GM18907 (cell line): Measurements from ENCODE around the gene RHBDF2.

Experiments used
- ATAC-seq: cut with Tn5 transposase; IDR thresholded peaks from one replicate; pipeline ENCODE4 v1.9.1; 2021; ENCODE audit warnings: mild to moderate bottlenecking, moderate library complexity; ENCODE audit not compliant: unreplicated experiment

The RHBDF2 gene

DNA sequence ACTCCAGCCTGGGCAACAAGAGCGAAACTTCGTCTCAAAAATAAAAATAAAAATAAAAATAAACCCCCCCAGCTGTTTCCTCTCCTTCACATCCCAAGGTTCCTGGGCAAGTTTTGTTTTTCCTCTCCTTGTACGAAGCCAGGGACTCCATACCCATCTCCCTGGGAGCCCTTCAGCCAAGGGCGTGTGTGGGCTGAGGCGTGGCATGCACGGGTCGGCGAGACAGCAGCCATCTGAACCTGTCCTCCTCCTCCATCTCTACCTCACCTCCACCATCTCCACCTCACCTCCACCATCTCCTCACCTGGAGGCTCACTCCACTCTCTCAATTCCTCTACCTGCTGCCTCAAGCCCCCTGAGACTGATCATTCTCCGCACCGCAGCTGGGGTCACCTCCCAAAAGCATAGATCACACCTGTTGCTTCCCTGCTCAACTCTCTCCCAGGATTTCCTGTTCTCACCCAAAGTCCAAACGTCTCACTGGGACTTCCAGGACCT, 16.9 kb downstream of the RHBDF2 start:
- no peak for ATAC-seq

DNA sequence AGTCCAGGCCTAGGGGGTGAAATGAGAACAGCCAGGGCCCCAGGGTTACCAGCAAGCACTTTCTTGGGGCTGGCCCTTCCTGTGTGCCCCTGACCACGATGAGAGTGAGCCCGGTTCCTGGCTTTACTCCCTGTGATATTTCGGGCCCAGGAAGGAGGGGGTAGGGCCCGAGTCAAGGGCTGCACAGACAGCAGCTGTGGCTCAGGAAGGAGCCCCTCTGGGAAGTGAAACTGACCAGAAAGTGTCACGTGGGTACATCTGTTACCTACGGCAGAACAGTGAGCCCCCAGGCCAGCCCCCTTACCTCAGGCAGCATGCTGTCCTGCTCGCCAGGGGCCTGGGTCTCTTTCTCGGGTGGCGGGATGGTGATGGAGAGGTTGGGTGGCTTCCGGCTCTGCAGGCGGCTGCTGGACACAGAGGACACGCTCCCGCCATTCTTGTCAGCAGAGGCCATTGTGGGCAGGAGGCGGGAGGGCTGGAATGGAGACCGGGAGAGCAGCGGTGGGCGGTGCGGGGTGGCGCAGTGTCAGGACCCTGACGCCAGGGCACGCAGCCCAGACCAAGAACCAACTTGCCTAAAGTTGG, 20.1 kb downstream of the RHBDF2 start:
- ATAC-seq, result peak; percentile 61

DNA sequence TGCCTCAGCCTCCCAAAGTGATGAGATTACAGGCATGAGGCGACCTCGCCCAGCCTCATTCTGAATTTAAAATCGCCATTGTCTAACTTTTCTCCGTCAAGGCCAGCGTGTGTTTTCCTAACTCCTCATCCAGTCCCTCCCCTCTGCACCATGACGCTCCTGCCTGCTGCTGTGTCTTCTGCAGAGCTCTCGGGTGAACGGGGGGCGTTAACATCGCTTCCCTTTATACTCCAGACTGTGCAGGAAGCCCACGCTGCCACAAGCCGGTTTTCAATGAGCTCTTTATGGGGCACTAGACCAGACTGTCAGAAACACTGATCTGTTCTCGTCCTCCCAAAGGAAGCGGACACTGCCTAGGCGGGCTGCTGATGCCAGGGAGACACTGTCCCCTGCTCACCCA, 20.6 kb downstream of the RHBDF2 start:
- ATAC-seq, result peak; percentile 3

DNA sequence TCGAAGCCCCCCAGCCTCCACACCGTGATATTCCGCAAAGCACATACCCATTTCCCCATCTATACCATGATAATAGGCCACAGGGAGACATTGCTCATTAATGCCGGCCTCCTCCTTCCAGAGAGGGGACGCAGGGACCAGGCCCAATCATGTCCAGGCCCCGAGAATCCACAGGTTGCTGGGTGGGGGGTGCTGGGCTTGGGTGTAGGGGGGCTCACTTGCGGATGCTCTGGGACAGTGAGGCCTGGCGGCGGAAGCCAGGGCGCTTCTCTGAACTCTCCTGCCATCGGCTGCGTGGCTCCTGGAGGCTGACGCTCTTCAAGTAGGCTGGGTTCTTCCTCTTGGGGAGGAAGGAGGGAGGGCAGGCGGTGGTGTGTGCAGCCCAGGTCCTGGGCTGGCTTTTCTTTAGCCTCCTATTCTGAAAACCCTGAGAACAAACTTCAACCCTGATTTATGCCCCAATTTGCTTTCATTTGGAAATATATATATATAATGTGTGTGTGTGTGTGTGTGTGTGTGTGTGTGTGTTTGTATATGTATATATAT, 21.6 kb downstream of the RHBDF2 start:
- no peak for ATAC-seq

DNA sequence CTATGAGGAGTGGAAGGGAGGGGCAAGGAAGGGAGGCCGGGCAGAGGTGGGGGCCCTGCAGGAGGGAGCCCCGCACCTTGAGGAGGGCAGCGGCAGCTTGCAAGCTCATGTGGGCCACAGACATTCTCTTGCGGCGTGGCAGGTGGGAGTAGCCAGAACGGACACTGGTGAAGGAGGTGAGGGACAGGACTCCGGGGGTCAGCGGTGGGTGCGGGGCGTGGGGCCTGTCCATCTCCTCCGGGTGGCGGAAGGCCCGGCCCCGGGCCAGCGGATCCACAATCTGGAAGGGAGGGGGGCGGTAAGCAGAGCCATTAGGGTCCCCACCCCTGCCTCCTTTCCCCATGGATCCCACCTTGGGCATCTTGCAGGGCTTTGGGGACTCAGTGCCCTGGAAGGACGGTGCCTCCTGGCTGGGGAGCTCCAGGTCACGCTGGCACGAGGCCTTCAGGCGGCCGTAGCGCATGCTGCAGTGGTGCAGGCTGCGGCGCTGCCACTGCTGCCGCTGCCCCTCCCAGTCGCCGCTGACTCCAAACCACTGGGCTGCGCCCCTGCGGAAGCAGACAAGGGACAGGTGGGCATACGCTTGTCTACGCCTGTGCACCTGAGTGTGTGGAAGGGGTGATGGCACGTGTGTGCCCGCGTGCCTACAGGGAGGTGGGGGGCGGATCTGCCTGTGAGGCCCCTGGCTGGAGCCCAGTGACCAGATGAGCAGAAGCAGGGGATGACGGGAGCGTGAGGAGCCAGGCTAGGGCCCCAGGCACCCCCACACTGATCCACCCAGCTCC, 22.3 kb downstream of the RHBDF2 start:
- no peak for ATAC-seq

DNA sequence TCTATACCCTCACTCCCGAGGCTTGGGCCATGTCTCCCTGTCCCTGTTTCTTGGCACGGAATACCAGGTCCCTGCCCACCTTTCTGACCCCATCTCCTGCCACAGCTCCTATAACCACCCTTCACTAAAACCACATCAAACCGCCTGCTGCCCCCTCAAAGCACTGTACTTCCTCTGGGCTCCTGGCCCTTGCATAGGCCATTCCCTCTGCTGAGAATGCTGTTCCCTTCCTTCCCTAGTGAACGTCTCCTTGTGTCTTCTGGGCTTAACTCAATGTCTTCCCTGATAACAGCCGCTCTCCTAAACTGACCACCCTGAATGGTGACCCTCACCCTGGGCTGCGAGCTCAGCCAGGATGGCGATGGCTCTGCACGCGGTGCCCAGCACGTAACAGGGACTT, 23.1 kb downstream of the RHBDF2 start:
- no peak for ATAC-seq

DNA sequence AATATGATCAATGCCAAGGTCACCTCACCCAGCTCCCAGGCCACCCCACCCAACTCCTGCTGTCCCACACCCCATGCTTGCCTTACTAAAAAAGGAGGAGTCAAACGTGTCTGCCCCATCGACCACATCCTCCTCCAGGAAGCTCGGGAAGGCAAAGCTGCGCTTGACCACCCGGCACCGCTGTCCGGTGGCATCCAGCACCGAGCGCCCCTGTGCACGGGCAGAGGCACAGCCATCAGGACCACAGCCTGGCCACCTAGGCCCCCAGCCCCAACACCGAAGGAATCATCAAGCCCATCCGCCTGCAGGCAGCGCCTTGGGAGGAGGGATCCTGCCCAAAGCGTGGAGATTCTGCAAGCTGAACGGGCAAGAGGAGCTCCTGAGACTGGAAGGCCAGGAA, 23.6 kb downstream of the RHBDF2 start:
- no peak for ATAC-seq

DNA sequence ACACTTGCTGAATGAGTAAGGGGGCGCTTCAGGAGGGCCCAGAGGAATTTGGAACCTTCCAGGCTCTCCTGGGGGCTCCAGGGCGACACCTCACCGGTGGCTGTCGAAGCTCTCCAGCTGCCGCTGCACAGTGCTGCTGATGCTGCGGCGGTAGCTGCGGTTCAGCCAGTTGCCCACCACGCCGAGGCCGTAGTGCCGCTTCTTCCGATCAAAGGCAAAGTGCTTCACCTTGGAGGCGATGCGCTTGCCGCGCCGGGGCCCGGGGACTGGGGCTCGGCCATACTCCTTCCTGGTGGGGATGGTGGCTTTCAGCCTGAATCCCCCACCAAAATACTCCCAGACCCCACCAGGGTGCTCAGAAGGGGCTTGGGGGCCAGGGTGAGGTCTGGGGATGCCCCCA, 24.5 kb downstream of the RHBDF2 start:
- no peak for ATAC-seq

DNA sequence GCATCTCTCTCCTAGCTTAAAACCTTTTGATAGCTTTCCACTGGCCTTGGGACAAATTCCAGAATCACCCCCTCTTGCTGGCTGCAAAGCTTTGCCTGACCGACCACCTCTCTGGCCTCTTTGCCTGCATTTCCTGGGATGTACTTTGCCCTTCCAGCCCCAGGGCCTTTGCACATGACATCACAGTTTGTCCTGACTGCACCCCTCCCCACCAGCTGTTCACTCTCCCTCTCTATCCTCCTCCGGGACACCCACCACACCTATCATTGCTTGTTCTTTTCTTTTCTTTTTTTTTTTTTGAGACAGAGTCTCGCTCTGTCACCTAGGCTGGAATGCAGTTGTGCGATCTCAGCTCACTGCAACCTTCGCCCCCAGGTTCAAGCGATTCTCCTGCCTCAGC, 25.9 kb downstream of the RHBDF2 start:
- no peak for ATAC-seq

DNA sequence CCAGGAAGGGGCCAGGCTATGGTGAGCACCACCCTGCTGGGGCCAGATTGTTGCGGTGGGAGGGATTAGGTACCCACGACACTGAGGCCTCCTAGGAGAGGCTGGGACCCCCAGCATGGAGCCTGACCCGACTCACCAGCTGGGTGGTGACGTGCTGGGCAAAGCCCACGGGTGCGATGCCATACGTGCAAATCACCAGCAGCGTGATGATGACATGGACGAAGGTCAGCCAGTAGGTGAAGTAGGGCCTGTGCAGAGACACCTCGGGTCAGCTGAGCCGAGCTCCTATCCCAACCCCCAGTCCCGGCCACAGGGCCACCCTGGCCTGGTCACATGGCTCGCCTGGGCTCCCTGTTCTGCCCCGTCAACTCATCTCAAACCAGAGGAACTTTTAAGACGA, 26.3 kb downstream of the RHBDF2 start:
- no peak for ATAC-seq

DNA sequence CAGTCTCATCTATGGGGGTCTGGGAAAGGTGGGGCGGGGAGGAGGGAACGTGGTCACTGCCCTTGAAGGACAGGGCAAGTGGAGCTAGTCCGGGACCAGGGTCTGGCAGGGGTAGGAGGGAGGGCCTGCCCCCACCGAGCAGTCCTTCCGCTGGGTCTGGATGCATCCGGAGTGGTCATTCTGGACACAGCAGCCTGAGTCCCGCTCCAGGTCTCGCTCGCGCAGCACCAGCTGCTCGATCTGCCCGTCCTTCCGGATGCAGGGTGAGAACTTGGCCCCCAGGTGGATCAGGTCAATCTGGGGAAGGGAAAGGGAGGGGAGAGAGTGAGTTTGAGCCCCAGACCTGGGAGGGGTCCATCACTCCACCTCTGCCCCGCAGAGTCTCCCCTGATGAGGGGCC, 27.0 kb downstream of the RHBDF2 start:
- no peak for ATAC-seq

DNA sequence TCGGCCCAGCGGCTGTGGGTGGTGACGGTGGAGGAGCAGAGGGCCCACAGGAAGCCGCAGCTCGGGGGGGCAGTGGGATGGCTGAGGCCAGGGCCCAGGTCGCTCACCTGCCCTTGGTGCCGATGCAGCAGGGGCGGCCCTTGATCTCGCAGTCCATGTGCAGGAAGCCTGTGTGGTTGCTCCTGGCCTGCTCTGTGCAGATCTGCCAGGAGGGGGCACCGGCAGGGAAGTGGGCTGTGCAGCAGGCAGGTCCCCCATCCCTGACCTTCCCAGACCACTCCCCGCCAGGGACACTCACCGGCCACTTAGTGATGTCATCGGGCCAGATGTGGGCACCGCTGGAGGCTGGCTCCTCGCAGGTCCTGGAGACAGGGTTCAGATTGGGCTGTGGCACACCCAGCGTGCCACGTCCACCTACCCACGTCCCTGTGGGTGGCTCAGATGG, 27.7 kb downstream of the RHBDF2 start:
- ATAC-seq, result no peak

DNA sequence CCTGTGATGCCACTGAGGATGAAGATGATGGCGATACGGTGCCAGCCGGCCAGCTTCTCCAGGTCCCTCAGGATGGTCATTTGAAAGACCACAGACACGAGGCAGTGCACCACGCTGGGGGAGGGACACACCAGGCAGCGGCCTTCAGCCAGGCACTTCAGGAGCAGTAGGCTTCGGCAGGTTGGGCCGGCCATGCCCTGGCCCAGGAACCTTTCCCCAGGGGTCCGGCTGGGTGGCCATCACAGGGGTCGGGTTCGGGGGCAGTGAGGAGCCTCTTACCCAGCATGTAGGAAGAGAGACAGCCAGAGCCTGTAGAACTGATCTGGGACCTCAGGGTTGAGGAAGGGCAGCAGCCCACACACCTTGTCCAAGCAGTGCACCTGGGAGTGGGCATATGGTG, 28.5 kb downstream of the RHBDF2 start:
- ATAC-seq, result no peak

DNA sequence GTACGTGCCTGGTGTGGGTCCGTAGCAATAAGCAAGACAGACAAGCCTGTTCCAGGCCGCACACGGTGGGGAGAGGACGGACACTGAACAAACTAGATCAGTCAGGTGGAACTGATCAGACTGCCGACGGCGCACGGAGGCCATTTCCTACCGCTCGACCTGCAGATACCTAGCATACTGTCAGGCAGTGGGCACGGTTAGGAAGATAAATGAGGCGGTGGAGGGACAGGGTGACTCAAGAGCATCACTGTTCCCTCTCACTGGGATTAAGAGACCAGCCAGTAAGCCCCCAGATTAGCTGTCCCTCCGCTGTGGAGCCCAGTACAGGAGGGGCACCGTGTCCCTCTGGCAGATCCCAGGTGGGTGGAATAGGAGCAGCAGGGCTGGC, 29.0 kb downstream of the RHBDF2 start:
- ATAC-seq, result no peak

DNA sequence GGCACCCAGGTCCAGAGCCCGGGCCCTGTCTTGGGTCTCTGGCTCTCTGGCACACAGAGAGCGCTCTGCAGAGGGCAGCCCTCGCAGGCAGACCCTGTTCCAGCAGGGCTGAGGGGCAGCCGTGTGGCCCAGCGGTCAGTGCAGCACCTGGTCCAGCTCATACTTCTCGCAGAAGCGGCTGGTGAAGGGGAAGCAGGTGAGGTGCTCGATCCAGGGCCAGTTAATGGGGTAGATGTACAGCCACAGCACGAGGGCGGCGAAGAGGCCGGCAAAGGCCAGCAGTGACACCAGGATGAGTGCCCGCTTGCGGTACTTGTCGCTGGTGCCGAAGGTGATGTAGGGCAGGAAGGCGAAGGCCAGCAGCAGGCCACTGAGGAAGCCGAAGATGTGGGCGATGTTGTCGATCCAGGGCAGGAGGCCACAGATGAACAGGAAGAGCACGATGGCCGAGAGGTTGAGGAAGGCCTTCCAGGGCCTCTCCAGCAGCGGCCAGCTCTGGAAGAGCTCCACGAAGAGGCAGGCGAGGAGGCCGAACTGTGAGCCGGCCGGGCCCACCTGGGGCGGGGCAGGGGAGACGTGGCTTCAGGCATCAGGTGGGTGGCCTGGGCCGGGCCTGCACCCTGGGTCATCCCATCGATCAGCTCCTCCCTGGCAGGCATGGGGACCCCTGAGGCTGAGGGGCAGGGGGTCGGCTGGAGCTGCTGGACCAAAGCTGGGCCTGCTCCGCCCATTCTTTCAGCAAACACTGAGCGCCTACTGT, 29.5 kb downstream of the RHBDF2 start:
- no peak for ATAC-seq

DNA sequence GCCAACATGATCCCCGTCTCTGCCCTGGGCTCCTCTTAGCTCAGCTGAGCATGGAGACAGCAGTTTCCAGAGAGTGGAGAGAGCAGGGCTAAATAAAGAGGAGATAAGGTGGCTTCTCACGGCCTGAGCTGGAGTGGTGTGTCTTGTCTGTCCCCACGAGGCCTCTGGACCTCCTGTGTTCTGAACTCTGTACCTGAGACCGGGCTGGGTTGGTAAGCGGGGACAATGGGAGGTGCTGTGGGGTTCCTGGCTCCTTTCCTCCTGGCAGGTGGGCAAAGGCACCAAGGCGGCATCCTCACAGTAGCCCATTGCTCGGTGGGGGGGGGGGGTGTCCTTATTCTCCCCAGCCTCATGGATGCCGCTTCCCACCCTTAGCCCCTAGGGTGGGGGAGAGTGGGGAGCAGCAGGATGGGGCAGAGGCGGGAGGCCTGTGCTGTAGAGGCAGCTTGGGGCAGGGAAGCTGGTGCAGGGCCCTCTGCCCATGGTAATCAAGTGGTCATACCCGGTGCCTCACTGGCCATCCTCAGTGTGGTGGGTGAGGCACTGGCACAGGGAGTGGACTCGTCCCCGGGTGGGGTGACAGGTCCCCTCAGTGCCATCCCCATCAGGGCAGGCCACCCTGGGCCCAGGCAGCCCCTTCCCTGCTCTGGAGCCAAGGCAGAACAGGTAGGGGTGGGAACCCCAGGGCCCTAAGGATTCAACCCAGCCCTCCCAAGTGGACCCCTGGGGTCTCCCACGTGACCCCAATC, 31.1 kb downstream of the RHBDF2 start:
- no peak for ATAC-seq

DNA sequence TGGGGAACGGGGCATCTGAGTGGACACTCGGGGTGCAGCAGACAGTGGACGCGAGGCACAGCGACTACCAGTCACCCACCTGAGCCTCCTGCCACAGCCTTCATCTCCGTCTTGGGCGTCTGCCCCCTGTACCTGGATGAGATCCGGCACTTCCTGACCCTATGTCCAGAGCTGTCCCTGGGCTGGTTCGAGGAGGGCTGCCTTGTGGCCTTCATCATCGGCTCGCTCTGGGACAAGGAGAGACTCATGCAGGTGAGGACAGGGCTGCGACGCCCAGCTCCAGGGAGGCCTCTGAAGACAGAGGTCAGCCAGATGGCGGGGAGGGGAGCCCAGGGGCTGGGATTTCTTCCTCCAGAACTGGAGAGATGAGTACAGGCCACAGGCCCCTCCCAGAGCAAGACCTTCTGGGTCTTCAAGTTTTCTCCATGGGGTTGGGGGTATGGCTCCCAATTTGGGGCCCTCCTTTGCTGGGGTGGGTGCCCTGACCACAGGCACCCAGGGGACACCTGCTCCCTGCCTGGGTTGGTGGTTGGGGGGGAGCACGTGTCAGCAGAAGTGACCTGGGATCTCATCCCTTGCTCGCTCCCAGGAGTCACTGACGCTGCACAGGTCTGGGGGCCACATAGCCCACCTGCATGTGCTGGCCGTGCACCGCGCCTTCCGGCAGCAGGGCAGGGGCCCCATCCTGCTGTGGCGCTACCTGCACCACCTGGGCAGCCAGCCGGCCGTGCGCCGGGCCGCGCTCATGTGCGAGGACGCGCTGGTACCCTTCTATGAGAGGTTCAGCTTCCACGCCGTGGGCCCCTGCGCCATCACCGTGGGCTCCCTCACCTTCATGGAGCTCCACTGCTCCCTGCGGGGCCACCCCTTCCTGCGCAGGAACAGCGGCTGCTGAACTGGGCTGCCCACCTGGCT, 31.9 kb downstream of the RHBDF2 start:
- no peak for ATAC-seq

DNA sequence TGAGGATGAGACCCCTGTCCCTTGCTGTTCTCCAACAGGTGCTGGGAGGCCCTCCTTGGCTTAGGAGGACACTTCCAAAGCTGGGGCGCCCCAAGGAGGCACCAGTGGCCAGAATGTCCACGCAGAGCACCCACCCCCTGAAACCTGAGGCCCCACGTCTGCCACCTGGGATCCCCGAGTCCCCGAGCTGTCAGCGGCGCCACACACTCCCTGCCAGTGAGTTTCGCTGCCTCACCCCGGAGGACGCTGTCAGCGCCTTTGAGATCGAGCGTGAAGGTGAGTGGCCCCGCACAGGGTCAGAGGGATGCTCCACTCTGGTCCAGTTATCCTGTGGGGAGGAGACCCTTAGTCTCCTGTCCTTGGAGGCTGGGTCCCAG, 32.6 kb downstream of the RHBDF2 start:
- no peak for ATAC-seq

DNA sequence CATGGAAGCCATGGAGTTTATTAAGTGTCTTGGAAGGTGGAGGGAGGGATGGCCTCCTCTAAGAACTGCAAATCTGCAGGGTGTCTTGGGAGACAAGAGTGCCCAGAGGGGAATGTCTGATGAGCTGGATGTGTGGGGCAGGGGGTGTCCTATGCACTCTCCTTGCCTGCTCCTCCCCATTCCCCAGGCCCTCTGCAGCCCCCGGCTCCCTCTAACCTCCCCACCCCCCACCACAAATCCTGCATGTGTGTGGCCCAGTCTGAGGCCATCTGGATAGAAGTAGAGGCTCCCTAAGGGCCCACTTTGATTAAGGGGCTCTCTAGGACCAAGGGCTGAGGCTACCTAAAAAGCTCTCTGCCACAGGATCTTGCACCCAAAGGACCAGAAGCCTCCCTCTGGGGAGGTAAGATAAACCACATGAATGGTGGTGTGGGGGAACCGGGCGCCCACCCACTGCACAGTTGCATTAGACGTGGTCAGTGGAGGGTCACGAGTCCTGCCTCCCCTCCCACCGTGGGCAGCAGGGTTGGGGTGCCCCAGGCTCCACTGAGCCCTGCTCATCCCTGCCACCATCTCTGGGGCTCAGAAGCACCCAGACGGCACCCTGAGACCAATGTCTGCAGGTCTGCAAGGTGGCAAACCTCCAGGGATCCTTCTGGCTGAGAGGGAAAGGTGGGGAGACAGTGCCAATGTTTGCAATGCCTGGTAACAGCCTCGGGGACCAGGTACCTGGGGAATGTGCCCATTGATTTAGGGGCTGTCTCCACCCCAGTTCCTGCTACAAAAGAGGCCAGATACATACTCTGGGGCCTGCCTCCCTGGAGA, 33.2 kb downstream of the RHBDF2 start:
- no peak for ATAC-seq
